Hypothalamus (tissue), 51 donors: ENCODE results near the gene HMOX1.
"Not testable (repeated sequence)": the region's sequence is repeated elsewhere in the genome, so short reads cannot be mapped to it uniquely, and the experiment has no call there.

Experiments
- DNase-seq, 51 donors: peaks; one replicate each; lab custom pipeline; 2025; lab: John Stamatoyannopoulos, UW

Gene HMOX1

GRCh38 chr22:35378621-35379020, 2.3 kb upstream of the HMOX1 start:
- no peak for DNase-seq

GRCh38 chr22:35379146-35379993, 1.5 kb upstream of the HMOX1 start:
- DNase-seq: no peak

- no peak for DNase-seq
Observed at GRCh38 chr22:35380013-35380412, 883 bp upstream of the HMOX1 start.

GRCh38 chr22:35381424-35382009, 621 bp downstream of the HMOX1 start:
- DNase-seq: no peak

- no peak for DNase-seq
Observed at GRCh38 chr22:35383679-35384071, 2.8 kb downstream of the HMOX1 start.

- DNase-seq: no peak
Observed at GRCh38 chr22:35384527-35384926, 3.6 kb downstream of the HMOX1 start.

- DNase-seq: no peak
Observed at GRCh38 chr22:35384975-35385588, 4.2 kb downstream of the HMOX1 start.

GRCh38 chr22:35386670-35387288, 5.9 kb downstream of the HMOX1 start:
- DNase-seq: no peak

- no peak for DNase-seq
Observed at GRCh38 chr22:35390933-35391332, 10.0 kb downstream of the HMOX1 start.

- DNase-seq: no peak
Observed at GRCh38 chr22:35392357-35392756, 11.5 kb downstream of the HMOX1 start.

GRCh38 chr22:35393116-35394010, 12.5 kb downstream of the HMOX1 start:
- DNase-seq: no peak

- DNase-seq: no peak
Observed at GRCh38 chr22:35394011-35394312, 13.1 kb downstream of the HMOX1 start.

- no peak for DNase-seq
Observed at GRCh38 chr22:35394810-35395563, 14.1 kb downstream of the HMOX1 start.

- DNase-seq: not testable (repeated sequence)
Observed at GRCh38 chr22:35396622-35397021, 15.7 kb downstream of the HMOX1 start.

- no peak for DNase-seq
Observed at GRCh38 chr22:35397095-35397904, 16.4 kb downstream of the HMOX1 start.

- DNase-seq: no peak
Observed at GRCh38 chr22:35398591-35398973, 17.7 kb downstream of the HMOX1 start.

GRCh38 chr22:35399114-35399677, 18.3 kb downstream of the HMOX1 start:
- no peak for DNase-seq

GRCh38 chr22:35399678-35400500, 19.0 kb downstream of the HMOX1 start, which contains the start of gene MCM5:
Gene MCM5, plus strand, starts transcription at chr22:35400140. Its CDS starts 299 bp downstream, at chr22:35400439.
- DNase-seq: peak; percentile 26 to 97 (median 92)
